BLaER1 (cell line): Measurements from ENCODE around the gene EIF1AX.
A peak's percentile ranks its signal among the peaks of the same experiment; 100 is the strongest.

ENCODE experiments used
- H3K27ac ChIP-seq: shearing (Covaris generic); formaldehyde crosslinking; 2 replicates; pipeline ENCODE4 v1.8.1; 2022
- H3K27me3 ChIP-seq: shearing (Covaris generic); formaldehyde crosslinking; 2 replicates; pipeline ENCODE4 v1.8.1; 2022
- H3K36me3 ChIP-seq: shearing (Covaris generic); formaldehyde crosslinking; 2 replicates; pipeline ENCODE4 v1.8.1; 2022
- H3K4me1 ChIP-seq: shearing (Covaris generic); formaldehyde crosslinking; 2 replicates; pipeline ENCODE4 v1.8.1; 2022
- H3K4me2 ChIP-seq: shearing (Covaris generic); formaldehyde crosslinking; 2 replicates; pipeline ENCODE4 v1.8.1; 2022
- H3K4me3 ChIP-seq: shearing (Covaris generic); formaldehyde crosslinking; 2 replicates; pipeline ENCODE4 v1.8.1; 2022
- H3K9ac ChIP-seq: shearing (Covaris generic); formaldehyde crosslinking; 2 replicates; pipeline ENCODE4 v1.8.1; 2022
- H3K9me3 ChIP-seq: shearing (Covaris generic); formaldehyde crosslinking; 2 replicates; pipeline ENCODE4 v1.8.1; 2022
- H4K20me1 ChIP-seq: shearing (Covaris generic); formaldehyde crosslinking; 2 replicates; pipeline ENCODE4 v1.8.1; 2022
- Cebpa-rat ChIP-seq: shearing (Covaris generic); IDR thresholded peaks from 2 replicates; pipeline ENCODE4 v1.8.1; 2022

The EIF1AX gene

GRCh38 chrX:20149326-20149725, 7.7 kb upstream of the EIF1AX start:
- Histone ChIP-seq H3K4me1 (0 out of 2 replicates have a peak, but pooled peaks cover 3% of the 10 kb centered on the region), H3K27me3 (no peaks in the 10 kb centered on the region), H3K9me3 (no peaks in the 10 kb centered on the region), H3K27ac (no peak overlapping the region), H3K4me2 (no peak overlapping the region), H4K20me1 (no peaks in the 10 kb centered on the region), H3K36me3 (peaks cover 24% of the 10 kb centered on the region), H3K9ac (no peak overlapping the region), H3K4me3 (no peak overlapping the region)
- no peak for TF ChIP-seq Cebpa-rat

GRCh38 chrX:20147561-20147960, 5.9 kb upstream of the EIF1AX start:
- Histone ChIP-seq H3K4me1 (peaks cover 8% of the 10 kb centered on the region), H4K20me1 (no peaks in the 10 kb centered on the region), H3K27me3 (no peaks in the 10 kb centered on the region), H3K9ac (no peak overlapping the region), H3K4me3 (no peak overlapping the region), H3K4me2 (no peak overlapping the region), H3K36me3 (peaks cover 15% of the 10 kb centered on the region), H3K27ac (no peak overlapping the region), H3K9me3 (no peaks in the 10 kb centered on the region)
- no peak for TF ChIP-seq Cebpa-rat

- no peak for TF ChIP-seq Cebpa-rat
- H3K36me3 ChIP-seq: peaks cover 2% of the 10 kb centered on the region
- H3K4me3 ChIP-seq: no peak overlapping the region
- H3K27me3 ChIP-seq: no peaks in the 10 kb centered on the region
- no peak overlapping the region for H3K9ac ChIP-seq
- H3K27ac ChIP-seq: no peak overlapping the region
- no peak overlapping the region for H3K4me2 ChIP-seq
- H3K9me3 ChIP-seq: no peaks in the 10 kb centered on the region
- peaks cover 23% of the 10 kb centered on the region for H3K4me1 ChIP-seq
- peaks cover 17% of the 10 kb centered on the region for H4K20me1 ChIP-seq
Measured at GRCh38 chrX:20144491-20144890, 2.9 kb upstream of the EIF1AX start.

- no peaks in the 10 kb centered on the region for H3K9me3 ChIP-seq
- TF ChIP-seq Cebpa-rat: no peak
- H3K4me1 ChIP-seq: peaks cover 31% of the 10 kb centered on the region
- H3K27ac ChIP-seq: no peak overlapping the region
- H3K27me3 ChIP-seq: no peaks in the 10 kb centered on the region
- H4K20me1 ChIP-seq: peaks cover 27% of the 10 kb centered on the region
- peaks cover 11% of the 10 kb centered on the region for H3K36me3 ChIP-seq
- no peak overlapping the region for H3K4me2 ChIP-seq
- H3K9ac ChIP-seq: no peak overlapping the region
- H3K4me3 ChIP-seq: no peak overlapping the region
Measured at GRCh38 chrX:20143561-20143960, 1.9 kb upstream of the EIF1AX start.

GRCh38 chrX:20143111-20143510, 1.5 kb upstream of the EIF1AX start:
- peaks cover 31% of the 10 kb centered on the region for H4K20me1 ChIP-seq
- peaks cover 31% of the 10 kb centered on the region for H3K4me1 ChIP-seq
- H3K36me3 ChIP-seq: peaks cover 14% of the 10 kb centered on the region
- H3K4me2 ChIP-seq: peak overlapping the region; percentile 76
- TF ChIP-seq Cebpa-rat: no peak
- no peak overlapping the region for H3K27ac ChIP-seq
- H3K9me3 ChIP-seq: no peaks in the 10 kb centered on the region
- H3K27me3 ChIP-seq: no peaks in the 10 kb centered on the region
- H3K4me3 ChIP-seq: no peak overlapping the region
- no peak overlapping the region; the same call in 1 of the 2 replicates for H3K9ac ChIP-seq

GRCh38 chrX:20140420-20140819, 1.2 kb downstream of the EIF1AX start:
- Histone ChIP-seq H3K4me2 (peak overlapping the region; percentile 82), H3K9ac (peak overlapping the region; percentile 95), H3K36me3 (peaks cover 41% of the 10 kb centered on the region), H4K20me1 (peaks cover 58% of the 10 kb centered on the region), H3K4me3 (peak overlapping the region; percentile 85), H3K4me1 (peaks cover 31% of the 10 kb centered on the region), H3K9me3 (no peaks in the 10 kb centered on the region), H3K27ac (peak overlapping the region; percentile 93; the same call in 1 of the 2 replicates), H3K27me3 (no peaks in the 10 kb centered on the region)
- no peak for TF ChIP-seq Cebpa-rat

GRCh38 chrX:20139966-20140365, 1.7 kb downstream of the EIF1AX start:
- Histone ChIP-seq H3K4me1 (peaks cover 31% of the 10 kb centered on the region), H3K27ac (no peak overlapping the region), H3K9ac (peak overlapping the region; percentile 95; the same call in 1 of the 2 replicates), H3K36me3 (peaks cover 46% of the 10 kb centered on the region), H3K4me3 (peak overlapping the region; percentile 85), H3K27me3 (no peaks in the 10 kb centered on the region), H4K20me1 (peaks cover 62% of the 10 kb centered on the region), H3K9me3 (no peaks in the 10 kb centered on the region), H3K4me2 (peak overlapping the region; percentile 82)
- no peak for TF ChIP-seq Cebpa-rat

GRCh38 chrX:20135944-20136343, 5.7 kb downstream of the EIF1AX start:
- Histone ChIP-seq H4K20me1 (peaks cover 100% of the 10 kb centered on the region), H3K9ac (no peak overlapping the region), H3K4me3 (no peak overlapping the region), H3K36me3 (peaks cover 86% of the 10 kb centered on the region), H3K4me1 (peaks cover 17% of the 10 kb centered on the region), H3K9me3 (no peaks in the 10 kb centered on the region), H3K27me3 (no peaks in the 10 kb centered on the region), H3K4me2 (no peak overlapping the region), H3K27ac (no peak overlapping the region)
- no peak for TF ChIP-seq Cebpa-rat

GRCh38 chrX:20132666-20133065, 9.0 kb downstream of the EIF1AX start:
- Histone ChIP-seq H3K9me3 (no peaks in the 10 kb centered on the region), H3K4me3 (no peak overlapping the region), H3K9ac (no peak overlapping the region), H3K27me3 (no peaks in the 10 kb centered on the region), H3K4me2 (no peak overlapping the region), H4K20me1 (peaks cover 95% of the 10 kb centered on the region), H3K36me3 (peaks cover 95% of the 10 kb centered on the region), H3K27ac (no peak overlapping the region), H3K4me1 (no peaks in the 10 kb centered on the region)
- no peak for TF ChIP-seq Cebpa-rat

- no peaks in the 10 kb centered on the region for H3K9me3 ChIP-seq
- no peak overlapping the region for H3K4me3 ChIP-seq
- no peak for TF ChIP-seq Cebpa-rat
- peaks cover 76% of the 10 kb centered on the region for H3K36me3 ChIP-seq
- no peak overlapping the region for H3K9ac ChIP-seq
- no peaks in the 10 kb centered on the region for H3K27me3 ChIP-seq
- H3K4me1 ChIP-seq: no peaks in the 10 kb centered on the region
- H3K27ac ChIP-seq: no peak overlapping the region
- H4K20me1 ChIP-seq: peaks cover 76% of the 10 kb centered on the region
- H3K4me2 ChIP-seq: no peak overlapping the region
Measured at GRCh38 chrX:20130357-20130756, 11.3 kb downstream of the EIF1AX start.

- Histone ChIP-seq H3K36me3 (peaks cover 75% of the 10 kb centered on the region), H3K4me3 (no peak overlapping the region), H3K4me2 (no peak overlapping the region), H3K27ac (no peak overlapping the region), H4K20me1 (peaks cover 76% of the 10 kb centered on the region), H3K9ac (no peak overlapping the region), H3K9me3 (no peaks in the 10 kb centered on the region), H3K27me3 (no peaks in the 10 kb centered on the region), H3K4me1 (no peaks in the 10 kb centered on the region)
- TF ChIP-seq Cebpa-rat: no peak
Measured at GRCh38 chrX:20129547-20129946, 12.1 kb downstream of the EIF1AX start.
